BE2C (cell line): ENCODE measurements around the gene CPLX4.

ENCODE experiments used
- DNase-seq: peaks from one replicate; pipeline ENCODE4 v3.0.0-alpha.2; 2020
- H3K27me3 ChIP-seq: fragments of 250-450 bp; sonication (Bioruptor Pico); 2 replicates; pipeline ENCODE4 v1.5.1; 2020; ENCODE audit warnings: mild to moderate bottlenecking
- H3K36me3 ChIP-seq: fragments of 250-450 bp; sonication (Bioruptor Pico); 2 replicates; pipeline ENCODE4 v1.5.1; 2020; ENCODE audit warnings: mild to moderate bottlenecking
- H3K4me1 ChIP-seq: fragments of 250-450 bp; sonication (Bioruptor Pico); 2 replicates; pipeline ENCODE4 v1.5.1; 2020
- H3K4me3 ChIP-seq: 2 replicates; pipeline ENCODE4 v1.5.1; 2011; ENCODE audit warnings: low read depth, low read length
- H3K9me3 ChIP-seq: fragments of 250-450 bp; sonication (Bioruptor Pico); 2 replicates; pipeline ENCODE4 v1.5.1; 2020
- CTCF ChIP-seq: IDR thresholded peaks from 2 replicates; pipeline ENCODE4 v1.5.1; 2012; ENCODE audit warnings: mild to moderate bottlenecking, low read depth, low read length

The CPLX4 gene

GRCh38 chr18:59340817-59341216, 22.4 kb upstream of the CPLX4 start:
- Histone ChIP-seq H3K9me3 (no peaks in the 10 kb centered on the region), H3K4me3 (no peak overlapping the region), H3K27me3 (no peaks in the 10 kb centered on the region), H3K36me3 (peaks cover 20% of the 10 kb centered on the region), H3K4me1 (no peaks in the 10 kb centered on the region)
- DNase-seq = no peak
- no peak for TF ChIP-seq CTCF

DNA sequence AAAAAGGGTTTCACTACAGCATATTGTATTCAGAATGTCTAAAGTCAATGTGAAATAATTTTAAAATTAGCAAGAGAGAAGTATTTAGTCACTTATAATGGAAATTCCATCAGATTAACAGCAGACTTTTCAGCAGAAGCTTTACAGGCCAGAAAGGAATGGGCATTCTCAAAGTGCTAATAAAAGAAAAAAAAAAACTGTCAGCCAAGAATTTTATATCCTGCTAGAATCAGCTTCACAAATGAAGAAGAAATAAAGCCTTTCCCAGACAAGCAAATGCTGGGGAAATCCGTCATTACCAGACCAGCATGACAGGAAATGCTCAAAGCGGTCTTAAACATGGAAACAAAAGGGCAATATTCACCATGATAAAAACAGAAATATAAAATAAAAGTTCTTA, 21.9 kb upstream of the CPLX4 start:
- no peak overlapping the region for H3K4me3 ChIP-seq
- H3K27me3 ChIP-seq = no peaks in the 10 kb centered on the region
- H3K36me3 ChIP-seq = peaks cover 16% of the 10 kb centered on the region
- no peaks in the 10 kb centered on the region for H3K4me1 ChIP-seq
- no peak for DNase-seq
- no peak for TF ChIP-seq CTCF
- no peaks in the 10 kb centered on the region for H3K9me3 ChIP-seq

DNA sequence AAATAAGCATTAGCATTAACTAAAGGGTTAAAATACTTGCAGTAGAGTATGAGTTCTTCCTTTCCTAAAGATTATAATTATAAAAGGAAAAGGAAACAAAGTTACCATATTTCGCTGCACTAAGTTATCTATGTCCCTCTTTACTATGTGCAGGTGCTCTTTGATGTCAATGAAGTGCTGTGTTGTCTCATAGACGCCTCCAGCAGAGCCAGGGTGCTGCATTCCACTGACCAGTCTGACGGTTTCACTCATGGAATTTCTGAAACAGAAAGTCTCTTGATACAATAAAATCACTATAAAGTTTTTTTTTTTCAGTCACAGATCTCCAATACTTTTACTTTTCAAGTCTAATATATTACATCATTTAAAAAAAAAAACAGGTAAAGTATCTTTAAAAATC, 14.5 kb upstream of the CPLX4 start:
- Histone ChIP-seq H3K27me3 (no peaks in the 10 kb centered on the region), H3K4me3 (no peak overlapping the region), H3K36me3 (no peaks in the 10 kb centered on the region; the same call in 1 of the 2 replicates), H3K9me3 (no peaks in the 10 kb centered on the region), H3K4me1 (no peaks in the 10 kb centered on the region)
- DNase-seq = no peak
- no peak for TF ChIP-seq CTCF

GRCh38 chr18:59328683-59329082, 10.2 kb upstream of the CPLX4 start:
- Histone ChIP-seq H3K4me3 (no peak overlapping the region), H3K4me1 (no peaks in the 10 kb centered on the region), H3K9me3 (no peaks in the 10 kb centered on the region), H3K36me3 (no peaks in the 10 kb centered on the region), H3K27me3 (no peaks in the 10 kb centered on the region)
- TF ChIP-seq CTCF = no peak
- no peak for DNase-seq

- no peak for TF ChIP-seq CTCF
- Histone ChIP-seq H3K4me3 (no peak overlapping the region), H3K27me3 (no peaks in the 10 kb centered on the region), H3K36me3 (no peaks in the 10 kb centered on the region), H3K9me3 (no peaks in the 10 kb centered on the region), H3K4me1 (no peaks in the 10 kb centered on the region)
- DNase-seq = no peak
Observed at GRCh38 chr18:59325965-59326364, 7.5 kb upstream of the CPLX4 start.

- TF ChIP-seq CTCF = no peak
- H3K27me3 ChIP-seq = no peaks in the 10 kb centered on the region
- H3K9me3 ChIP-seq = no peaks in the 10 kb centered on the region
- no peak for DNase-seq
- H3K4me1 ChIP-seq = no peaks in the 10 kb centered on the region
- no peaks in the 10 kb centered on the region for H3K36me3 ChIP-seq
- H3K4me3 ChIP-seq = no peak overlapping the region
Observed at GRCh38 chr18:59324623-59324971, 6.1 kb upstream of the CPLX4 start.
